Ovary (tissue), 3 donors: ENCODE data around the gene WDR41.

ENCODE experiments used
- CTCF ChIP-seq, 3 donors: fragments of 450-650 bp in 2 of 3; fragments of 200-600 bp in 1 of 3; IDR thresholded peaks; one replicate each; pipeline versions ENCODE4 v1.5.1 to v1.8.0; 2016 to 2022; ENCODE audit warnings: antibody characterized with exemption in 3 of 3, mild to moderate bottlenecking in 1 of 3
- EP300 ChIP-seq: sonication (generic); formaldehyde crosslinking; IDR thresholded peaks from one replicate; pipeline ENCODE4 v1.6.1; 2017; ENCODE audit warnings: antibody characterized with exemption
- POLR2A ChIP-seq: fragments of 450-650 bp; IDR thresholded peaks from one replicate; pipeline ENCODE4 v1.6.1; 2017; ENCODE audit warnings: antibody characterized with exemption, mild to moderate bottlenecking, moderate library complexity
- donor health status: DM: no; HTN: no; CAD: no.

- TF ChIP-seq CTCF (IDR thresholded peaks at IDR 0.05) (no peak), POLR2A (no peak), EP300 (no peak)
These were observed 39.8 kb downstream of the WDR41 start for GRCh38 chr5:77452351-77452750.
